Measurements from ENCODE around the gene ERGIC1.

The ERGIC1 gene

GRCh38 chr5:172920995-172921394 lies 86.9 kb downstream of the ERGIC1 start:
- no peaks in the 10 kb centered on the region for H3K9me3 ChIP-seq (replicated peaks; ENCODE audit: insufficient read depth, low read length)
- H3K9me2 ChIP-seq (replicated peaks; ENCODE audit: insufficient read depth, low read length) = no peaks in the 10 kb centered on the region
- H3K79me2 ChIP-seq (ENCODE audit: low read length) = peaks cover 2% of the 10 kb centered on the region; the same call in 1 of the 2 replicates
- H4K20me1 ChIP-seq (ENCODE audit: insufficient read depth, low read length) = no peaks in the 10 kb centered on the region
- no peak overlapping the region for H2AFZ ChIP-seq (ENCODE audit: low read length)
- DNase-seq = no peak
- no peak overlapping the region for H3K9ac ChIP-seq (ENCODE audit: low read length)
- TF ChIP-seq EZH2phosphoT487 (IDR thresholded peaks at IDR 0.05; ENCODE audit: low read length) (no peak), EZH2 (optimal IDR thresholded peaks at IDR 0.05; ENCODE audit: low read depth, low read length) (no peak), CTCF (IDR thresholded peaks at IDR 0.05; ENCODE audit: low read length) (no peak)
- H3K4me3 ChIP-seq (ENCODE audit: low read length) = no peak overlapping the region
- H3F3A ChIP-seq (ENCODE audit: insufficient read depth, low read length) = no peaks in the 10 kb centered on the region
- H3K4me2 ChIP-seq (ENCODE audit: low read depth, low read length) = no peak overlapping the region
- H3K4me1 ChIP-seq (ENCODE audit: low read length) = no peaks in the 10 kb centered on the region
- peaks cover 11% of the 10 kb centered on the region for H3K36me3 ChIP-seq (replicated peaks; ENCODE audit: insufficient read depth, low read length)
- no peak overlapping the region for H3K27ac ChIP-seq (ENCODE audit: low read length)
- H3K27me3 ChIP-seq (replicated peaks; ENCODE audit: insufficient read depth, low read length) = no peaks in the 10 kb centered on the region

- no peaks in the 10 kb centered on the region for H3K27me3 ChIP-seq (replicated peaks; ENCODE audit: insufficient read depth, low read length)
- H3K27ac ChIP-seq (ENCODE audit: low read length) = no peak overlapping the region
- H3F3A ChIP-seq (ENCODE audit: insufficient read depth, low read length) = no peaks in the 10 kb centered on the region
- no peak overlapping the region for H2AFZ ChIP-seq (ENCODE audit: low read length)
- no peaks in the 10 kb centered on the region for H3K4me1 ChIP-seq (ENCODE audit: low read length)
- peaks cover 10% of the 10 kb centered on the region for H3K36me3 ChIP-seq (replicated peaks; ENCODE audit: insufficient read depth, low read length)
- H3K79me2 ChIP-seq (ENCODE audit: low read length) = peaks cover 2% of the 10 kb centered on the region; the same call in 1 of the 2 replicates
- no peak for DNase-seq
- TF ChIP-seq EZH2phosphoT487 (IDR thresholded peaks at IDR 0.05; ENCODE audit: low read length) (no peak), CTCF (IDR thresholded peaks at IDR 0.05; ENCODE audit: low read length) (no peak), EZH2 (optimal IDR thresholded peaks at IDR 0.05; ENCODE audit: low read depth, low read length) (no peak)
- H3K4me2 ChIP-seq (ENCODE audit: low read depth, low read length) = no peak overlapping the region
- no peaks in the 10 kb centered on the region for H3K9me3 ChIP-seq (replicated peaks; ENCODE audit: insufficient read depth, low read length)
- H4K20me1 ChIP-seq (ENCODE audit: insufficient read depth, low read length) = no peaks in the 10 kb centered on the region
- H3K9me2 ChIP-seq (replicated peaks; ENCODE audit: insufficient read depth, low read length) = no peaks in the 10 kb centered on the region
- no peak overlapping the region for H3K4me3 ChIP-seq (ENCODE audit: low read length)
- no peak overlapping the region for H3K9ac ChIP-seq (ENCODE audit: low read length)
Measured at GRCh38 chr5:172921906-172922305, 87.9 kb downstream of the ERGIC1 start.

- H3K4me2 ChIP-seq (ENCODE audit: low read depth, low read length) = no peak overlapping the region
- H3K4me1 ChIP-seq (ENCODE audit: low read length) = no peaks in the 10 kb centered on the region
- peaks cover 2% of the 10 kb centered on the region; the same call in 1 of the 2 replicates for H3K79me2 ChIP-seq (ENCODE audit: low read length)
- H2AFZ ChIP-seq (ENCODE audit: low read length) = no peak overlapping the region
- no peak overlapping the region for H3K9ac ChIP-seq (ENCODE audit: low read length)
- DNase-seq = no peak
- H3K36me3 ChIP-seq (replicated peaks; ENCODE audit: insufficient read depth, low read length) = peaks cover 3% of the 10 kb centered on the region
- no peaks in the 10 kb centered on the region for H3K9me2 ChIP-seq (replicated peaks; ENCODE audit: insufficient read depth, low read length)
- no peaks in the 10 kb centered on the region for H3K27me3 ChIP-seq (replicated peaks; ENCODE audit: insufficient read depth, low read length)
- H3K4me3 ChIP-seq (ENCODE audit: low read length) = no peak overlapping the region
- no peaks in the 10 kb centered on the region for H3F3A ChIP-seq (ENCODE audit: insufficient read depth, low read length)
- no peaks in the 10 kb centered on the region for H4K20me1 ChIP-seq (ENCODE audit: insufficient read depth, low read length)
- H3K9me3 ChIP-seq (replicated peaks; ENCODE audit: insufficient read depth, low read length) = no peaks in the 10 kb centered on the region
- no peak for TF ChIP-seq EZH2phosphoT487 (IDR thresholded peaks at IDR 0.05; ENCODE audit: low read length)
- no peak for TF ChIP-seq EZH2 (optimal IDR thresholded peaks at IDR 0.05; ENCODE audit: low read depth, low read length)
- no peak for TF ChIP-seq CTCF (IDR thresholded peaks at IDR 0.05; ENCODE audit: low read length)
- H3K27ac ChIP-seq (ENCODE audit: low read length) = no peak overlapping the region
Measured at GRCh38 chr5:172923539-172923938, 89.5 kb downstream of the ERGIC1 start.
